GM21529 (cell line): Measurements from ENCODE around the gene RASA3.

Experiments used
- ATAC-seq: cut with Tn5 transposase; IDR thresholded peaks from one replicate; pipeline ENCODE4 v1.9.1; 2021; ENCODE audit not compliant: unreplicated experiment

The RASA3 gene

DNA sequence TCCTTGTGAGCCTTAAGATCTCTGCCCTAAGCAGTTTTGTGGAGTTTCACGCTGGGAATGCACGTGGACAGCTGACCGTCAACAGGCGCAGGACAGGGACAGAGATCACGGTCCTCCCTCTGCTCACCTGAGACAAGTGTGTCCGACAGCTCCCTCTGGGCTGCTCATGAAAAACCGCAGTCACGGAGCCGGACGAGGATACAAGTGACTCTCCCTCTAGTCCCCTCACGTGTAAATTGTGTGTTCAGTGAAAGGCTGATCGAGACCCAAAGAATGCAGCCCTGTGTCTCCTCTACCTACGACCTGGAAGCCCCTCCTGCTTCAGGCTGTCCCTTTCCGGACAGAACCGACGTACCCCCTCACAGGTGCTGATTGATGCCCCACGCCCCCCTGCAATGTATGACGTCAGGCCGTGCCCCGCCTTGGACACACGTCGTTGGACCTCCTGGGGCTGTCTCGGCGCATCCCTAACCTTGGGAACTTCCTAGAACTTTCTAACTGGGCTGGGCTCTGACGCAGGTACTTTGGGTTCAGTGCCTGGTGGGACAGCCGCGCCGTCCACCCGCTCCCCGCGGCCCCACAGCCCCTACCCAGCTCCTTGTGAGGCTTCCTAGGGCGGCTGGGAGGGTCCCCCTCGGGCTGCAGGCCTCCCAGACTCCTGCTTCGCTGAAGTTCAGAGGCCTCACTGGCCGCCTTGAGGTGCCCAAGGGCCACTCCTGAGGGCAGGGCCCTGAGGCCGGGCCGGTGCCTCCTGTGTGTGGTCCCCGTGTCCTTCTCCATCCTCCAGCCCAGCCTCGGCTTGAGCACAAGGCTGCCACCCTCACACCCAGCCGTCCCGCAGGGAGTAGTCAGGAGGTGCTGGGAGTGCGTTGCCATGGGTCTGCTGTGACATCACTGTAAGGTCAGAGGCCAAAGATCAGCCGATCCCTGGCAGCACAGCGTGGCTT is 158.9 kb downstream of the RASA3 start, which contains the start of gene C13orf46:
C13orf46 (minus strand) TSS at position 859 of the 947 bp plus-strand sequence; CDS start at position 780, 79 bp downstream.
- ATAC-seq, result no peak

- ATAC-seq, result no peak
Observed at GRCh38 chr13:113972451-113973217, 159.8 kb downstream of the RASA3 start.

DNA sequence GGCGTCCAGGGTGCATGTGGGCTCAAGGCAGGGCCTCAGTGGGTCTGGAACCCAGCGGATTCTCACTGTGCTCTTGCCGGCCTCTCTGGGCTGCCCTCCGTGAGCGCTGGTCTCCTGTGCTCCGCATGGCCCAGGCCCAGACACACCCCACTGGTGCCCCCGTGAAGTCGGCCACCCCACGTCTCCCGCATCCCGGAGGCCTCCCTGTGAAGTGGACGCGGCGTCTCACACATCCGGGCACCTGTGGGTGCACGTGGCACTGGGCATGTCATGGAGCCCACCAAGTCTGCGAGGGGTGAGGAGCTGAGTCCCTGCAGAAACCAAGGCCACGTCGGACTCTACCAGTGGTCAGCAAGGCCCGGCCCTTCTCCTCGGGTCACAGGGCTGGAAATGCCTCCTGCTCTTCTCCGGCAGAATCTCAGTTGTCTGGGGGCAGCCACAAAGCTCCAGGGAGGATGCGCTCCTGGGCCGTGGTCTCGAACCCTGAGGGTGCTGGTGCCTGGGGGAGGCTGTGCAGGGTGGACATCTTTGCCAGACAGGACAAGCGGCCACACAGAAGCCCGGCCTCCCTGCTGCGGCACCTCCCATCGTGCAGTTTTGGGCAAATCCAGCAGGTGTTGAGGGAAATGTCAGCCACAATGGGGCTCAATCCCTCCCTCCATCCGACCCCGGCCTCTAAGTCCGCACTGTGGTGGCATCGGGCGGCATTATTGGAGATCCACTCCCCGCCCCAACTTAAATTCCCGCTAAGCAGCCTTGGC is 160.8 kb downstream of the RASA3 start:
- ATAC-seq, result no peak

GRCh38 chr13:113970810-113971470 is 161.5 kb downstream of the RASA3 start:
- no peak for ATAC-seq

DNA sequence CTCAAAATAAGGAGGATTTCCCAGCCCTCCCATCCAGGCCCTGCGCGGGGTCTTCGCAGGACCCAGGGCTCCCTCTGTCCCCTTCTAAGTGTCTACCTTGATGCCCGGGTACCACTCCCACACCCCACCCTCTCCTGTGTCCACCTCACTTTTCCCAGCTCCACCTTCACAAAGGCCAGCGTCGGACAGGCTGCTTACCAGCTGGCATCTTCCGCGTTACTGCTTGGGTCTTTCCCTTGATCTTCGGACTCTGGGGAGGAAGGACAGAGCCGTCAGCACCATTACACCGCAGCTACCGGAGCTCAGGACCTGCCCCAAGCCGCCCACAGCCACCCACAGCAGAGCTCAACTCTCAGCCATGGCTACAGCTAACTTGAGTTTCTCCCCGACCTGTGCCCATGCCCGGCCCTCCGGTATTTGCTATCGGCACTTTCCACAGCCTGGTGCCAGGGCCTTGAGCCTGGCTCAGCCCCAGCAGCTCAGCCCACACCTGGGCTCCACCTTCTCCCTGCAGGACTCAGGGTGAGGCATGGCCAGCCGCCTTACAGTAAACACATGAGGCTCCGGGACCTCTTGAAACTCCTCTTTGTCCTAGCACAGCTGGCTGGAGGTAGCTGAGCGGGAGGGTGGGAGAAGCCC is 162.3 kb downstream of the RASA3 start:
- ATAC-seq, result no peak

DNA sequence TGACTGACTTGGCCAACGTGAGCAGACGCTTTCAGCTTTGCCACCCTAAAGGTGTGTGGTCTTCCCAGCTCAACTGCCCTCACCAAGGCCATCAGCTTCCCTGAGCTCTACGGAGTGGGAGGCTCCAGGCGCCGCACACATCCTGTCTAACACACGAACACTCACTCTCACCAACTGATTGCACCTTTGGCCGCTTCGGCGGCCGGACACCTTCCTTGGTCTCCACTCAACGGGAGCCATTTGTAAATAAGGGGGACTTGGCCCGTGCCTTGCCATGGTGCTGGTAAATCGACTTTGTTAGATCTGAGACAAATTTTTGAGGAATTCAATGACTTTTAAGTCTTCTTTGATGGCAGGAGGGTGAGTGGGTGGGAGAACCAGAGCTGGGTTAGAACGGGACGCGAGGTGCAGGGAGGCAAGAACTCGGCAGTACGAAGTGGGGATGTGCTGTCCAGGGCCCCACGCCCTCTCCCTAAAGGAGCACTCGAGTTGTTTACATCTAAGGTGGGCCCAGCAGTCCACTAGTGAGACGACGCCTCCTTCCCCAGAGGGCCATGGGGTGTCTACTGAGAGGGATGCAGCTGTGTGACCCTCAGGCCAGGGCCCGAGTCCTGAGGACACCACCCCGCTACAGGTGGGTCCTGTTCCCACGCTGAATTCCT is 163.0 kb downstream of the RASA3 start:
- ATAC-seq, result no peak

GRCh38 chr13:113968463-113969310 is 163.7 kb downstream of the RASA3 start:
- no peak for ATAC-seq

- ATAC-seq, result no peak
Observed at GRCh38 chr13:113967729-113968462, 164.5 kb downstream of the RASA3 start.

- no peak for ATAC-seq
Observed at GRCh38 chr13:113967206-113967720, 165.2 kb downstream of the RASA3 start.

DNA sequence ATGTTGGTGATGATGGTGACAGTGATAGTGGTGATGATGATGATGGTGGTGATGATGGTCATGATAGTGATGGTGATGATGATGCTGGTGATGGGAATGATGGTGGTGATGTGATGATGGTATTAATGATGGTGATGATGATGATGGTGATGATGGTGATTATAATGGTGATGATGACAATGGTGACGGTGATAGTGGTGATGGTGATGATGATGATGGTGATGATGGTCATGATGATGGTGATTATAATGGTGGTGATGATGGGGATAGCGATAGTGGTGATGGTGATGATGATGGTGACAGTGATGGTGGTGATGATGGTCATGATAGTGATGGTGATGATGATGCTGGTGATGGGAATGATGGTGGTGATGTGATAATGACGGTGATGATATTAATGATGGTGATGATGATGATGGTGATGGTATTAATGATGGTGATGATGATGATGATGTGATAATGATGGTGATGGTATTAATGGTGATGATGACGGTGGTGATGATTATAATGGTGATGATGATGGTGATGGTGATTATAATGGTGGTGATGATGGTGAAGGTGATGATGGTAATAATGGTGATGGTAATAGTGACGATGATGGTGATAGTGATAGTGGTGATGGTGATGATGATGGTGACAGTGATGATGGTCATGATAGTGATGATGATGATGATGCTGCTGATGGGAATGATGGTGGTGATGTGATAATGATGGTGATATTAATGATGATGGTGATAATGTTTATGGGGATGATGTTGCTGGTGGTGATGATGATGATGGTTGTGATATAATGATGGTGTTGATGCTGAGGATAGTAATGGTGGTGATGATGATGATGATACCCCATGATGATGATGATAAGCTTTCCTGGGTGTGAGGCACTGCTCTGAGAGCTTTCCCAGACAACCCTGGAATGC is 166.2 kb downstream of the RASA3 start:
- no peak for ATAC-seq

- no peak for ATAC-seq
Observed at GRCh38 chr13:113965383-113965874, 167.0 kb downstream of the RASA3 start.

DNA sequence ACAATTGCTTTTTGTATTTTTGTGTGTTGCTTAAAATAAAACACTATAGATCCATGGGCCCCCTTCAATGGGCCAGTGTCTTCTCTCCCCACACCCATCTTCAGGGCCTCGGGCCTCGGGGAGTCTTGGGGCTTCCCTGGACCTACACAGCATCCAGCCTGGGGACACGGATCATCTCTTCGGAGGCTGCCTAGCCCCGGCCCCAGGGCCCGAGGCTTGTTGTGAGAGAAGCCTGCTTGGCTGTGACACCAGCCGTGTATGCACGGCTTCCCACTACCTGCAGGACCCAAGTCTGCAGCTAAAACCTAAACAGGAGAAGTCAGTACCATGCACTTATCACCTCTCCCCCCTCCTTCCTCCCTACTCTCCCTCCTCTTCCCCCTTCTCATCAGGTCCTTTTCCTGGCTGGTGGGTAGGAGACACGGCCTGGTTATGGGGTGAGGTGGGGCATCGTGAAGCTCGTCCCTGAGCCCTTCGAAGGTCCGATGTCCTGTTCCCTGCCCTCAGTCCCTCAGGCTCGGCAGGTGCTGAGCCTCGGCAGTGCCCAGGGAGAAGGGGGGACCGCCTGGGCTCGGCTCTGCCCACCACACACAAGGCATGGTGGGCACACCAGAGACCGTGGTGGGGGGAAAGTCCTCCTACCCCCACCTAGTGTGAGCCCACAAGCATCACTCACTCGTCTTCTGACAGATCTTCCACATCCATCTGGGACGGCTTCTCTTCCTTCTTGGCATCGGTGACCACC is 168.0 kb downstream of the RASA3 start:
- ATAC-seq, result no peak

DNA sequence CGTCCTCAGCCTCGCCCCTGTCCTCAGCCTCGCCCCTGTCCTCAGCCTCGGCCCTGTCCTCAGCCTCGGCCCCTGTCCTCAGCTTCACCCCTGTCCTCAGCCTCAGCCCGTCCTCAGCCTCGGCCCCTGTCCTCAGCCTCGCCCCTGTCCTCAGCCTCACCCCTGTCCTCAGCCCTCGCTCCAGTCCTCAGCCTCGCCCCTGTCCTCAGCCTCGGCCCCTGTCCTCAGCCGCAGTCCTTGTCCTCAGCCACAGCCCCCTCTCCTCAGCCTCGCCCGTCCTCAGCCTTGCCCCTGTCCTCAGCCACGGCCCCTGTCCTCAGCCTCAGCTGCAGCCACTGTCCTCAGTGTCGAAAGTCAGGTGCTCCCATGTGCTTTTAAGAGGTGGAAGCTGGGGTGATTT is 169.0 kb downstream of the RASA3 start:
- no peak for ATAC-seq

- no peak for ATAC-seq
Observed at GRCh38 chr13:113962975-113963374, 169.4 kb downstream of the RASA3 start.

- ATAC-seq, result no peak
Observed at GRCh38 chr13:113962386-113962785, 170.0 kb downstream of the RASA3 start.
